Measurements from ENCODE around the gene NPHP4.

NPHP4 gene

GRCh38 chr1:5950201-5950895, 41.9 kb downstream of the NPHP4 start:
- DNase-seq (ENCODE audit: low read depth, low spot score), result no peak

- no peak for DNase-seq (ENCODE audit: low read depth, low spot score)
These were observed 42.5 kb downstream of the NPHP4 start for GRCh38 chr1:5949761-5950100.

DNA sequence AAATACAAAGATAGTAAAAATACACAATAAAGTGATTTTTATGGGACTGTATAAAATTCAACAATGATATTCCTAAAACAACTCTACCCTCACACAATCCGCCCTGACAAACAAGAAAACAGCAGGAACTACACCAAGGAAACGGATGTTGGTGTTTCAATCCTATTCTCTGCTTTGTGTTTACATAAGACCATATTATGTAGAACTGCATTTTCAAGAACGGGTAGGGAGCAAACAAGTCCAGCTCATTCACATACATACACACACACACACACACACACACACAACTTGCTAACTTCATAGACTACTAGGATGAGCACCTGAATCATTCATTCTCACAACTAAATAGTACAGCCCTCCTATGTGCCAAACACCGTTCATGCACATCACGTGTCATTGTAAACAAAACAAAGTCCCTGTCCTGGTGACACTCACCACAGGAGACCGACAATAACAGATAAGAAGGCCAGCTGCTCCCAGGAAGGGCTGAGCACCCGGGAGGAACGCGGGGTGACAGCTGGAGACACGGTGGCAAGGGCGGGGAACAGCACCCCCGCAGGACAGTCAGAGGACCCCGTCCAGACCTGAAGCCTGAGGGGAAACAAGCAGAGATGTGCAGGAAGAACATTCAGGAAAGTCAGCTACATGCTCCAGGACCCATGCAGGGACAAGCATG, 43.0 kb downstream of the NPHP4 start:
- no peak for DNase-seq (ENCODE audit: low read depth, low spot score)

- no peak for DNase-seq (ENCODE audit: low read depth, low spot score)
These were observed 43.6 kb downstream of the NPHP4 start for GRCh38 chr1:5948681-5949005.

GRCh38 chr1:5947978-5948680, 44.1 kb downstream of the NPHP4 start:
- DNase-seq (ENCODE audit: low read depth, low spot score), result no peak

GRCh38 chr1:5947071-5947821, 45.0 kb downstream of the NPHP4 start:
- no peak for DNase-seq (ENCODE audit: low read depth, low spot score)

DNA sequence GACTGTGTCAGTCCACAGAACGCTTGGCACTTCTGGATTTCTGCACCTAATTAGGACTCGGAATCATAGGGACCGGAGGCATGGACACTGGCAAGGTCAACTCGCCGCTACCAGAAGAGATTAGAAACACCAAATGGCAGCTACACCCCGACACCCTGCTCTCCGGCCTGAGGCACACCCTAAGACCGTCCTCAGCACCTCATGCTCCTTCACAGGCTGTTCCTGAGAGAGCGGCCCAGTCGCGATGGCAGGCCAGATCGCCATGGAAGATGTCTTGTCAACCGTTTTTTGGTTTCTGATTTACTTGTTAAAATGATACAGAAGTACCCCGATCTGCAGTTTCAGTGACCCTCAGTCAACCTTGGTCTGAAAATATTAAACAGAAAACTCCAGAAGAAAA, 46.8 kb downstream of the NPHP4 start:
- no peak for DNase-seq (ENCODE audit: low read depth, low spot score)

- no peak for DNase-seq (ENCODE audit: low read depth, low spot score)
These were observed 47.4 kb downstream of the NPHP4 start for GRCh38 chr1:5944843-5945167.

DNA sequence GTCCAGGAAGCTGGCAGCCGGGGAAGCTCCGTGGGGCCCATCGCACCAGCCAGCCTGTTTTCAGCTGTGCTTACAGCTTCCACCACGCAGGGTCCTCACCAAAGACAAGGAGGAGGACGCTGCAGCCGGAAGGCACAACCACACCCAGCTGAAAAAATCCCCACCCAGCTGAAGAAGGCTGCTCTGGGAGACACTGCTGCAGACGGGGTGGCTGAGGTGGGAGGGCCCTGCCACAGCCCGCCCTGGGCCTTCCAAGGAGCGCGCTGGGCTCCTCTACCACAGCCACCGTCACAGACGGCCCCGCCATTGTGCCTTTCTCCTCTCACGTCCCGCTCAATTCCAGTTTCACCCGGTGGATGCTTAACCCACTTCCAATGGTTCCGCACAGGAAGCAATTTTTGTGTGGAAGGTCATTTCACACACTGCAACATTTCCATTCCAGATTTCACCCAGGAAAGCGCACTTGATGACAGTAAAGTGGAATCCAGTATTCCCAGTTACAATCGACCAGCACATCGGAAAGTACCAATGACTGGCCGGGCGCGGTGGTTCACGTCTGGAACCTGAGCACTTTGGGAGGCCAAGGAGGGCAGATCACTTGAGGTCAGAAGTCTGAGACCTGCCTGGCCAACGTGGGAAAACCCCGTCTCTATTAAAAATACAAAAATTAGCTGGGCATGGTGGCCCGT, 47.9 kb downstream of the NPHP4 start:
- DNase-seq (ENCODE audit: low read depth, low spot score), result no peak

DNA sequence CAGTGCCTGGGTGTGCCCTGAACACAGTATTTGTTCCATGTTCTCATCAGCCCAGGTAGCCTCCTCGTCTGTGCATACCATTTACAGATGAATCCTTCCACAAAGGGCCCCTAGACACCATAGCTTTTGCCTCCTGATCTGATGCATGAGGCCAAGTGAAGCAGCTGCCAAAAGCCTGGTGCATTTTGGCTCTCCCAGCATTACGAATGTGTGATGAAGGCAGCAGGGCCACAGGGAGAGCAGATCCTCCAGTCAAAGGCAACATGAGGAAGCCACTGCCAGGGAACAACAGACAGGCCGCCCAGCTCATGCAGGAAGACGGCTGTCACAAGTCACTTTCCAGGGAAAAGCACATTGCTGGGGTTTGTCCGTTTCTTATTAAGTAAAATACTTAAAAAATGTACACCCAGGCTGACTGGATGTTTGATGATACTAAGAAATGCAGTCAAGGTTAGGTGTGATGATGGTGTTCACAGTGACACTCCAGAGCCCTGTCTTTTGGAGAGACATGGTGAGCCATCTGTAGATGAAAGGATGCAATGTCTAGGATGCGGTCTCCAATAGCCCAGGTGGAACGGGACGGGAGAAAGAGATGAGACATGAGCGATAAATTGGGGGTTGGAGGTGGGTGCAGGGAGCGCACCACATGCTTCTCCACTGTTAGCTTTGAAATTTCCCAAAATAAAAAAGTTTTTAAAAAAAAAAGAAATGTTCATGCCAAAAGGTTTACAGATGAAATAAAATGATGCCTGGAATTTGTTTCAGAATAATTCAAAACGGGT, 48.7 kb downstream of the NPHP4 start:
- DNase-seq (ENCODE audit: low read depth, low spot score), result peak; percentile 14

- DNase-seq (ENCODE audit: low read depth, low spot score), result no peak
These were observed 50.6 kb downstream of the NPHP4 start for GRCh38 chr1:5941671-5942070.

GRCh38 chr1:5940723-5941407, 51.4 kb downstream of the NPHP4 start:
- DNase-seq (ENCODE audit: low read depth, low spot score), result no peak

- DNase-seq (ENCODE audit: low read depth, low spot score), result no peak
These were observed 52.7 kb downstream of the NPHP4 start for GRCh38 chr1:5939271-5940170.

- DNase-seq (ENCODE audit: low read depth, low spot score), result peak; percentile 85
These were observed 54.1 kb downstream of the NPHP4 start for GRCh38 chr1:5938101-5938646.

- no peak for DNase-seq (ENCODE audit: low read depth, low spot score)
These were observed 54.8 kb downstream of the NPHP4 start for GRCh38 chr1:5937373-5937857.

- DNase-seq (ENCODE audit: low read depth, low spot score), result peak; percentile 21
These were observed 55.4 kb downstream of the NPHP4 start for GRCh38 chr1:5936621-5937372.

DNA sequence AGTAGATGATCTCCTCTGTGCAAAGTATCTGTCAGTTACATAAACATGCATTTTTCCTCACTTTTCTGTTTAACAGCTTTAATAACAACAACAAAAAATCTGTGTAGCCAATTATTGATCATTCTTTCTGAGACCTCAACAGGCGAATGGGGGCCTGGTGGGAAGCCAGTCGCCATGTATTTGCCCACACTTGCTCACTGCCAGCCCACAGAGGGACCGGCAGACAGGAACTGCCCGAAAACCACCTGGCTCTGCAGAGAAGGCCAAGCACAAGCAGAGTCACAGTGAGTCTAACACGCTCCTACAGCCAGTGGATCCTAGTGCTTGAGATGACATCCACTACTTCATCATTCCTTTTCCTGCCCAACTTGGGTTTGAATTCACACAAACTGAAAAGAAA, 56.1 kb downstream of the NPHP4 start:
- no peak for DNase-seq (ENCODE audit: low read depth, low spot score)

GRCh38 chr1:5935026-5935425, 57.2 kb downstream of the NPHP4 start:
- DNase-seq (ENCODE audit: low read depth, low spot score), result no peak
